Smooth muscle cell (in vitro differentiated cells): ENCODE measurements around the gene GRPEL2. TPM values are rescaled to one million over a fixed set of nuclear protein-coding genes. Genes with fewer than 3 reads are reported as not detected.
A peak's percentile ranks its signal among the peaks of the same experiment; 100 is the strongest.

Source experiments
- DNase-seq: peaks from one replicate; lab custom pipeline; 2025; ENCODE audit not compliant: unreplicated experiment; lab: John Stamatoyannopoulos, UW
- H2AFZ ChIP-seq: fragments of 200-600 bp; sonication (generic); 2 replicates; pipeline ENCODE4 v1.6.0; 2016; ENCODE audit warnings: antibody characterized with exemption, low read depth, mild to moderate bottlenecking
- H3F3A ChIP-seq: fragments of 200-600 bp; sonication (generic); 2 replicates; pipeline ENCODE4 v1.6.0; 2017; ENCODE audit warnings: antibody characterized with exemption, low read depth
- H3K27ac ChIP-seq: fragments of 200-600 bp; sonication (generic); 2 replicates; pipeline ENCODE4 v1.5.1; 2016; ENCODE audit warnings: low read depth, mild to moderate bottlenecking
- H3K27me3 ChIP-seq: fragments of 200-600 bp; sonication (generic); 2 replicates; pipeline ENCODE4 v1.6.1; 2016; ENCODE audit warnings: low read depth, mild to moderate bottlenecking
- H3K36me3 ChIP-seq: fragments of 200-600 bp; sonication (generic); 2 replicates; pipeline ENCODE4 v1.5.1; 2016; ENCODE audit warnings: low read depth
- H3K4me1 ChIP-seq: fragments of 200-600 bp; sonication (generic); 2 replicates; pipeline ENCODE4 v1.5.1; 2016; ENCODE audit warnings: low read depth
- H3K4me2 ChIP-seq: fragments of 200-600 bp; sonication (generic); 2 replicates; pipeline ENCODE4 v1.6.0; 2016; ENCODE audit warnings: mild to moderate bottlenecking
- H3K4me3 ChIP-seq: fragments of 200-600 bp; sonication (generic); 2 replicates; pipeline ENCODE4 v1.5.1; 2016; ENCODE audit warnings: mild to moderate bottlenecking
- H3K79me2 ChIP-seq: fragments of 200-600 bp; sonication (generic); 2 replicates; pipeline ENCODE4 v1.6.0; 2016; ENCODE audit warnings: low read depth, mild to moderate bottlenecking
- H3K9ac ChIP-seq: fragments of 200-600 bp; sonication (generic); 2 replicates; pipeline ENCODE4 v1.6.0; 2016; ENCODE audit warnings: low read depth
- H3K9me3 ChIP-seq: fragments of 200-600 bp; sonication (generic); replicated peaks from 2 replicates; pipeline ENCODE4 v1.5.1; 2016; ENCODE audit warnings: low read depth
- H4K20me1 ChIP-seq: fragments of 200-600 bp; sonication (generic); 2 replicates; pipeline ENCODE4 v1.6.0; 2016; ENCODE audit warnings: low read depth
- CTCF ChIP-seq: fragments of 200-600 bp; sonication (generic); IDR thresholded peaks from 2 replicates; pipeline ENCODE4 v1.5.1; 2017; ENCODE audit warnings: borderline replicate concordance, mild to moderate bottlenecking, antibody characterized with exemption; ENCODE audit not compliant: insufficient read depth, poor library complexity, severe bottlenecking
- WGBS: methylation state at CpG from one replicate; pipeline ENCODE4 v1.1.7; 2016; ENCODE audit warnings: low lambda C conversion rate; 5-methylcytosine and 5-hydroxymethylcytosine counted together
- polyA plus RNA-seq: library from polyadenylated mRNA; unstranded; fragments of >200 nt; fragmentation: Nextera tagmentation; extraction: Ambion mirVana; gene quantifications from 2 replicates; pipeline ENCODE4 v1.2.1, GENCODE V29; 2016
- total RNA-seq: library from RNA; depleted of rRNA; stranded (reverse); fragments of >200 nt; gene quantifications from 2 replicates; pipeline ENCODE4 v1.2.3, GENCODE V29; 2014

GRPEL2 gene
- total and polyA plus RNA-seq, 2 experiments from 2014 or later, result 5.2 to 13.0 TPM

GRCh38 chr5:149324641-149325040, 20.7 kb upstream of the GRPEL2 start:
- H3K9me3 ChIP-seq, result no peaks in the 10 kb centered on the region
- peaks cover 15% of the 10 kb centered on the region for H3F3A ChIP-seq
- no peaks in the 10 kb centered on the region for H3K36me3 ChIP-seq
- peak overlapping the region; percentile 31 for H3K27ac ChIP-seq
- DNase-seq, result no peak
- H4K20me1 ChIP-seq, result no peaks in the 10 kb centered on the region
- H3K4me1 ChIP-seq, result peaks cover 11% of the 10 kb centered on the region
- H3K79me2 ChIP-seq, result no peaks in the 10 kb centered on the region
- H2AFZ ChIP-seq, result peak overlapping the region; percentile 68
- no peak overlapping the region for H3K4me2 ChIP-seq
- H3K9ac ChIP-seq, result no peak overlapping the region
- H3K27me3 ChIP-seq, result no peaks in the 10 kb centered on the region
- WGBS, result 95% methylated on average over 2 of the region's 2 CpGs
- no peak for TF ChIP-seq CTCF
- H3K4me3 ChIP-seq, result no peak overlapping the region

- H3F3A ChIP-seq, result peaks cover 9% of the 10 kb centered on the region
- DNase-seq, result no peak
- no peak overlapping the region for H3K9ac ChIP-seq
- H4K20me1 ChIP-seq, result no peaks in the 10 kb centered on the region
- peak overlapping the region; percentile 68 for H2AFZ ChIP-seq
- no peaks in the 10 kb centered on the region for H3K9me3 ChIP-seq
- no peaks in the 10 kb centered on the region for H3K79me2 ChIP-seq
- no peak for TF ChIP-seq CTCF
- H3K27me3 ChIP-seq, result no peaks in the 10 kb centered on the region
- no peak overlapping the region for H3K4me3 ChIP-seq
- H3K27ac ChIP-seq, result peak overlapping the region; percentile 31
- H3K36me3 ChIP-seq, result no peaks in the 10 kb centered on the region
- no peak overlapping the region for H3K4me2 ChIP-seq
- peaks cover 11% of the 10 kb centered on the region for H3K4me1 ChIP-seq
These were observed 20.0 kb upstream of the GRPEL2 start for GRCh38 chr5:149325166-149325735.

- no peaks in the 10 kb centered on the region for H4K20me1 ChIP-seq
These were observed 19.4 kb upstream of the GRPEL2 start for GRCh38 chr5:149325894-149326293.

More at GRCh38 chr5:149325894-149326293, 19.4 kb upstream of the GRPEL2 start:
- no peaks in the 10 kb centered on the region for H3K36me3 ChIP-seq
- H3K27ac ChIP-seq, result peak overlapping the region; percentile 31
- TF ChIP-seq CTCF, result no peak
- H3K9me3 ChIP-seq, result no peaks in the 10 kb centered on the region
- H3K9ac ChIP-seq, result no peak overlapping the region
- no peaks in the 10 kb centered on the region for H3K79me2 ChIP-seq
- H3K4me3 ChIP-seq, result no peak overlapping the region
- no peak for DNase-seq
- no peak overlapping the region for H2AFZ ChIP-seq
- peaks cover 5% of the 10 kb centered on the region for H3K4me1 ChIP-seq
- 81% methylated on average over 5 of the region's 5 CpGs for WGBS
- no peaks in the 10 kb centered on the region for H3K27me3 ChIP-seq
- H3F3A ChIP-seq, result peaks cover 5% of the 10 kb centered on the region
- no peak overlapping the region for H3K4me2 ChIP-seq
